DND-41 (cell line): ENCODE measurements around the gene DNAH11.

ENCODE experiments used
- ATAC-seq: fragments of 200-7000 bp; cut with Tn5 transposase; 3 replicates; pipeline ENCODE4 v1.9.1; 2021; ENCODE audit warnings: low read depth; ENCODE audit not compliant: insufficient read depth
- DNase-seq: peaks from one replicate; pipeline ENCODE4 v3.0.0-alpha.2; 2020
- H2AFZ ChIP-seq: 2 replicates; pipeline ENCODE4 v1.6.0; 2012; ENCODE audit warnings: low read depth, low read length
- H3K27ac ChIP-seq: 2 replicates; pipeline ENCODE4 v1.5.1; 2012; ENCODE audit warnings: low read length, inconsistent platforms
- H3K27me3 ChIP-seq: fragments of 200-600 bp; sonication (generic); 2 replicates; pipeline ENCODE4 v1.6.0; 2012; ENCODE audit warnings: low read length, mild to moderate bottlenecking, inconsistent platforms; ENCODE audit not compliant: insufficient read depth, poor library complexity
- H3K36me3 ChIP-seq: 2 replicates; pipeline ENCODE4 v1.5.1; 2012; ENCODE audit warnings: low read length, inconsistent platforms; ENCODE audit not compliant: insufficient read depth
- H3K4me1 ChIP-seq: 2 replicates; pipeline ENCODE4 v1.5.1; 2012; ENCODE audit warnings: mild to moderate bottlenecking, low read length; ENCODE audit not compliant: insufficient read depth
- H3K4me2 ChIP-seq: 2 replicates; pipeline ENCODE4 v1.6.0; 2012; ENCODE audit warnings: mild to moderate bottlenecking, moderate library complexity, low read length, inconsistent platforms; ENCODE audit not compliant: insufficient read depth
- H3K4me3 ChIP-seq, 2 experiments: fragments of 200-600 bp in 1 of 2; shearing (Covaris generic) in 1 of 2; 2 replicates each; pipeline ENCODE4 v1.5.1; 2012 to 2016; ENCODE audit warnings: inconsistent platforms in 2 of 2, low read length in 2 of 2, mild to moderate bottlenecking in 2 of 2, low read depth in 1 of 2, moderate library complexity in 1 of 2
- H3K79me2 ChIP-seq: 2 replicates; pipeline ENCODE4 v1.6.0; 2012; ENCODE audit warnings: low read length, inconsistent platforms; ENCODE audit not compliant: insufficient read depth
- H3K9ac ChIP-seq: 2 replicates; pipeline ENCODE4 v1.6.0; 2012; ENCODE audit warnings: low read depth, mild to moderate bottlenecking, inconsistent platforms, low read length, moderate library complexity
- H3K9me3 ChIP-seq: 2 replicates; pipeline ENCODE4 v1.5.1; 2012; ENCODE audit warnings: low read length, moderate library complexity, mild to moderate bottlenecking, inconsistent platforms; ENCODE audit not compliant: insufficient read depth, severe bottlenecking
- H4K20me1 ChIP-seq: 2 replicates; pipeline ENCODE4 v1.6.0; 2012; ENCODE audit warnings: low read length; ENCODE audit not compliant: insufficient read depth
- EZH2 ChIP-seq: IDR thresholded peaks from 3 replicates; pipeline ENCODE4 v1.6.1; 2012; ENCODE audit warnings: borderline replicate concordance, low read depth, mild to moderate bottlenecking, moderate library complexity, low read length, inconsistent platforms; ENCODE audit not compliant: severe bottlenecking
- TF ChIP-seq, protein P1 (sequence below): IDR thresholded peaks from 2 replicates; pipeline ENCODE4 v1.5.1; 2012; ENCODE audit warnings: borderline replicate concordance, low read length, moderate library complexity, mild to moderate bottlenecking; ENCODE audit not compliant: poor library complexity, severe bottlenecking; ENCODE audit errors: extremely low read depth

Gene DNAH11

DNA sequence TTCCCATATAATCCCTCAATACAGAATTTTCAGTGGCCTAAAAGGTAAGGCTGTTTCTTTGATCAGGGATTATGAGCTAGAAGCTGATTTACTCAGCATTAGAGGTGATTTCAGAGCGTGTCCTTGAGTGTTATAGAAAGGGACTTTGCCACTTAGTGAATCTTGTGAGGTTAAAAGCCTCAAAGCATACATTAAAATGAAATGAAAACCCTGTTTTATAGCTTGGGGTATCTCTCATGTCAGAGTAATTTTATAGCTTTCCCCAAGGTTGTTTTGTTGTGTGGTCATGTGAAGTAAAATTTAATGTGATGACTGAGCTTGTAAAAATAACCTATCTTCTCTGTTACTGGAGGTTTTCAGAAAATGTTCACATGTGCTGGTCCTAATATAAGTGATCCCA is 204.1 kb downstream of the DNAH11 start:
- Histone ChIP-seq H3K27ac (no peak overlapping the region), H3K4me3 (no peak overlapping the region), H4K20me1 (no peaks in the 10 kb centered on the region), H3K27me3 (peaks cover 4% of the 10 kb centered on the region), H3K36me3 (no peaks in the 10 kb centered on the region), H3K4me1 (no peaks in the 10 kb centered on the region), H3K4me2 (no peak overlapping the region), H3K79me2 (no peaks in the 10 kb centered on the region), H3K9ac (no peak overlapping the region), H2AFZ (no peak overlapping the region), H3K9me3 (no peaks in the 10 kb centered on the region)
- ATAC-seq, result no peak
- TF ChIP-seq EZH2, result no peak
- TF ChIP-seq, protein P1, sequence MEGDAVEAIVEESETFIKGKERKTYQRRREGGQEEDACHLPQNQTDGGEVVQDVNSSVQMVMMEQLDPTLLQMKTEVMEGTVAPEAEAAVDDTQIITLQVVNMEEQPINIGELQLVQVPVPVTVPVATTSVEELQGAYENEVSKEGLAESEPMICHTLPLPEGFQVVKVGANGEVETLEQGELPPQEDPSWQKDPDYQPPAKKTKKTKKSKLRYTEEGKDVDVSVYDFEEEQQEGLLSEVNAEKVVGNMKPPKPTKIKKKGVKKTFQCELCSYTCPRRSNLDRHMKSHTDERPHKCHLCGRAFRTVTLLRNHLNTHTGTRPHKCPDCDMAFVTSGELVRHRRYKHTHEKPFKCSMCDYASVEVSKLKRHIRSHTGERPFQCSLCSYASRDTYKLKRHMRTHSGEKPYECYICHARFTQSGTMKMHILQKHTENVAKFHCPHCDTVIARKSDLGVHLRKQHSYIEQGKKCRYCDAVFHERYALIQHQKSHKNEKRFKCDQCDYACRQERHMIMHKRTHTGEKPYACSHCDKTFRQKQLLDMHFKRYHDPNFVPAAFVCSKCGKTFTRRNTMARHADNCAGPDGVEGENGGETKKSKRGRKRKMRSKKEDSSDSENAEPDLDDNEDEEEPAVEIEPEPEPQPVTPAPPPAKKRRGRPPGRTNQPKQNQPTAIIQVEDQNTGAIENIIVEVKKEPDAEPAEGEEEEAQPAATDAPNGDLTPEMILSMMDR, result no peak
- no peak for DNase-seq

DNA sequence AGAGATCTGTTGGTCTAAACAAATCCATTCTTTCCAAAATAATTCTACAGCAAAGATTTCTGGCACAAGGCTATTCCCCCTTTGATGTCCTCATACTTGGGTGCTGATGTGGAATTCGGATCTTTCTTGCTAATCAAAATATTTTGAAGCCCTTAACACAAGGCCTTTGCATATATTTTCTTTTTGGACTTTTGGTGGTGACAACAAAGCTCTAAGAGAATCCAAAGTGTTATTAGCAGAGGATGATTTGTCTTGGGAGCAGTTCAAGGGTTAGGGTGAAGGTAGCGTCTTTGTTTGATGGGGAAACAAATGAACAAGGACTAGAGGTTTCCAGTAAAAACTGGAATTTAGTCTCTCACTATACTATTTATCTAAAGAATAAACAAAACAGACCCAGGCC is 205.0 kb downstream of the DNAH11 start:
- Histone ChIP-seq H3K27me3 (peaks cover 7% of the 10 kb centered on the region), H3K4me3 (no peak overlapping the region), H2AFZ (no peak overlapping the region), H3K79me2 (no peaks in the 10 kb centered on the region), H3K9ac (no peak overlapping the region), H4K20me1 (no peaks in the 10 kb centered on the region), H3K27ac (no peak overlapping the region), H3K9me3 (no peaks in the 10 kb centered on the region), H3K4me2 (no peak overlapping the region), H3K4me1 (no peaks in the 10 kb centered on the region), H3K36me3 (no peaks in the 10 kb centered on the region)
- no peak for TF ChIP-seq EZH2
- ATAC-seq (no peak), DNase-seq (no peak)

DNA sequence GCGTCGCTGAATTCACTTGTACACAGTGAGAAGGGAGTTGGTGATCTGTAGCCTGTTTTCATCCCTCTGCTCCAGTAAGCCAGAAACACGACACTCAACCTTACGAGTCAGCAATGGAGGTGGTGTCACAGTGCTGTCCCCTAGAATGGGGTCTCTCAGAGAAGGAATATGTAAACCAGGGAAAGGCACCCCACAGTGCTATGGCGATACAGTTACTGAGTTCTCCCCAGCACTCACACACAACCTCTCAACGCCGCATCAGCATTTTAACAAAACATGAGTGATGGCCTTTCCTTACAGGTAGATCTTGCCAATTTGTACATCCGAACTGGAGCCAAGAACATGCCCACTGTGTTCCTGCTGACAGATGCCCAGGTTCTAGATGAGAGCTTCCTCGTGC is 206.5 kb downstream of the DNAH11 start:
- no peaks in the 10 kb centered on the region for H3K36me3 ChIP-seq
- TF ChIP-seq, protein P1, result no peak
- TF ChIP-seq EZH2, result no peak
- peaks cover 7% of the 10 kb centered on the region for H3K27me3 ChIP-seq
- H3K79me2 ChIP-seq, result no peaks in the 10 kb centered on the region
- DNase-seq (no peak), ATAC-seq (no peak)
- H3K4me3 ChIP-seq, result no peak overlapping the region
- no peaks in the 10 kb centered on the region for H3K4me1 ChIP-seq
- H3K9ac ChIP-seq, result no peak overlapping the region
- H2AFZ ChIP-seq, result no peak overlapping the region
- H4K20me1 ChIP-seq, result no peaks in the 10 kb centered on the region
- no peak overlapping the region for H3K4me2 ChIP-seq
- H3K9me3 ChIP-seq, result no peaks in the 10 kb centered on the region
- no peak overlapping the region for H3K27ac ChIP-seq

DNA sequence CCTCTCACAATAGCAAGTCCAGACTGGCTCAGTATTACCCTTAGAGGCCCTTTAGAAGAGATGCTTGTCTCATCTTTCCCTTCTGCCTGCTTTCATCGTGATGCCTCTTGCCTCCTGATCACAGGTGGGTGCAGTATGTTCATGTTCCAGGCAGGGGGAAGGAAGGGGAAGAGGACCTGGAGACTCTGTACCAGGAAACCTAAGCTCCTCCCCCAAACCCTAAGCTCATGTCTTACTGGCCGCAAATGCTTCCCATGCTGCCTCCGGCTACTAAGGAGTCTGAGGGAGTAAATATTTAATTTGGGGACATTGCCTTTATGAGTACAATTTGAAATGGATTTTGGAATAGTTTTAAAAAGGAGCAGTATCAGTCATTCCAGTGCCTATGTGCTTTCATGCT is 210.2 kb downstream of the DNAH11 start:
- Histone ChIP-seq H3K4me2 (no peak overlapping the region), H2AFZ (no peak overlapping the region), H4K20me1 (no peaks in the 10 kb centered on the region), H3K27ac (no peak overlapping the region), H3K4me3 (no peak overlapping the region), H3K27me3 (peaks cover 3% of the 10 kb centered on the region), H3K4me1 (no peaks in the 10 kb centered on the region), H3K79me2 (no peaks in the 10 kb centered on the region), H3K36me3 (no peaks in the 10 kb centered on the region), H3K9me3 (no peaks in the 10 kb centered on the region), H3K9ac (no peak overlapping the region)
- ATAC-seq (no peak), DNase-seq (no peak)
- TF ChIP-seq, protein P1, result no peak
- TF ChIP-seq EZH2, result no peak
